ENCODE data around the gene WWOX. TPM values are rescaled to one million over a fixed set of nuclear protein-coding genes. Genes with fewer than 3 reads are reported as not detected.

WWOX gene
- polyA plus RNA-seq, 1 donor (not counting 4 experiments of a cell fraction or from before 2014, with no cell fraction given), result 5.1 TPM

DNA sequence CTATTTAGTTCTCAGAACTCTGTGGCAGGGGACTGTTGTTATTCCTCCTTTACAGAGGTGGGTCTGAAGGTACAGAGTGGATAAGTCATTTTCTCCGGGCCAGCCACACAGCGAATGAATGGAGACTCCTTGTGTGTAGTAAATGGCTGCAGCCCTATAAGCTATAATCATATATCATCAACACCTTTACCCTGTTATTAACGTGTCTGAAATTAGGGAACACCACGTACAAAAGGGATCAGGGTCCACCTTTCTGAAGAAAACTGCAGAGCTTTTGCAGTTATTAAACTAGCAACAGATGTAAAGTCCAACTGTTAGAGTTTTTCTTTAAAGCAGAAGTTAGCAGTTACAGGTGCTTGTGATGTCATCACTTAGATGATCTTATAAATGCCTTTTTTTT is 804.4 kb downstream of the WWOX start:
- Histone ChIP-seq H3K36me3 (ENCODE audit: control insufficient read depth in 2 of 2, extremely low read depth in 1 of 2, insufficient read depth in 2 of 2, low read length in 2 of 2) (no peaks in the 10 kb centered on the region), H3K4me1 (ENCODE audit: control insufficient read depth, extremely low read depth, insufficient read depth, low read length) (no peaks in the 10 kb centered on the region), H3K79me2 (ENCODE audit: control insufficient read depth, insufficient read depth, low read length) (no peaks in the 10 kb centered on the region), H4K20me1 (ENCODE audit: control insufficient read depth, extremely low read depth, insufficient read depth, low read length) (no peaks in the 10 kb centered on the region), H2AFZ (ENCODE audit: control insufficient read depth, low read length) (no peak overlapping the region), H3K27me3 (ENCODE audit: control insufficient read depth, extremely low read depth, insufficient read depth, low read length) (no peaks in the 10 kb centered on the region), H3K4me2 (ENCODE audit: control insufficient read depth, extremely low read depth, insufficient read depth, low read depth, low read length) (no peak overlapping the region), H3K27ac (ENCODE audit: control insufficient read depth, insufficient read depth, low read length) (no peak overlapping the region), H3K9ac (ENCODE audit: control insufficient read depth, extremely low read depth, insufficient read depth, low read length) (no peak overlapping the region), H3K9me1 (ENCODE audit: control insufficient read depth, extremely low read depth, insufficient read depth, low read length) (no peaks in the 10 kb centered on the region), H3K4me3 (ENCODE audit: control insufficient read depth in 2 of 3, extremely low read depth in 1 of 3, insufficient read depth in 2 of 3, low read depth in 1 of 3, low read length in 3 of 3) (no peak overlapping the region), H3K9me3 (ENCODE audit: control insufficient read depth, low read depth, low read length) (no peaks in the 10 kb centered on the region)
- DNase-seq (ENCODE audit: low read depth, low spot score), result no peak
- dilution Hi-C loops (cut with MboI; ENCODE audit: extremely low pct_ligation_motif_present, low sequenced_read_pairs), result no loop called here
- TF ChIP-seq EZH2 (IDR thresholded peaks at IDR 0.05; ENCODE audit: low read length), result no peak
- TF ChIP-seq, protein P1, sequence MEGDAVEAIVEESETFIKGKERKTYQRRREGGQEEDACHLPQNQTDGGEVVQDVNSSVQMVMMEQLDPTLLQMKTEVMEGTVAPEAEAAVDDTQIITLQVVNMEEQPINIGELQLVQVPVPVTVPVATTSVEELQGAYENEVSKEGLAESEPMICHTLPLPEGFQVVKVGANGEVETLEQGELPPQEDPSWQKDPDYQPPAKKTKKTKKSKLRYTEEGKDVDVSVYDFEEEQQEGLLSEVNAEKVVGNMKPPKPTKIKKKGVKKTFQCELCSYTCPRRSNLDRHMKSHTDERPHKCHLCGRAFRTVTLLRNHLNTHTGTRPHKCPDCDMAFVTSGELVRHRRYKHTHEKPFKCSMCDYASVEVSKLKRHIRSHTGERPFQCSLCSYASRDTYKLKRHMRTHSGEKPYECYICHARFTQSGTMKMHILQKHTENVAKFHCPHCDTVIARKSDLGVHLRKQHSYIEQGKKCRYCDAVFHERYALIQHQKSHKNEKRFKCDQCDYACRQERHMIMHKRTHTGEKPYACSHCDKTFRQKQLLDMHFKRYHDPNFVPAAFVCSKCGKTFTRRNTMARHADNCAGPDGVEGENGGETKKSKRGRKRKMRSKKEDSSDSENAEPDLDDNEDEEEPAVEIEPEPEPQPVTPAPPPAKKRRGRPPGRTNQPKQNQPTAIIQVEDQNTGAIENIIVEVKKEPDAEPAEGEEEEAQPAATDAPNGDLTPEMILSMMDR (optimal IDR thresholded peaks at IDR 0.05 in 1 of 3, IDR thresholded peaks at IDR 0.05 in 1 of 3, conservative IDR thresholded peaks at IDR 0.05 in 1 of 3; ENCODE audit: extremely low read depth in 1 of 3, insufficient read depth in 2 of 3, low read length in 3 of 3), result no peak
- no peak for FAIRE-seq

DNA sequence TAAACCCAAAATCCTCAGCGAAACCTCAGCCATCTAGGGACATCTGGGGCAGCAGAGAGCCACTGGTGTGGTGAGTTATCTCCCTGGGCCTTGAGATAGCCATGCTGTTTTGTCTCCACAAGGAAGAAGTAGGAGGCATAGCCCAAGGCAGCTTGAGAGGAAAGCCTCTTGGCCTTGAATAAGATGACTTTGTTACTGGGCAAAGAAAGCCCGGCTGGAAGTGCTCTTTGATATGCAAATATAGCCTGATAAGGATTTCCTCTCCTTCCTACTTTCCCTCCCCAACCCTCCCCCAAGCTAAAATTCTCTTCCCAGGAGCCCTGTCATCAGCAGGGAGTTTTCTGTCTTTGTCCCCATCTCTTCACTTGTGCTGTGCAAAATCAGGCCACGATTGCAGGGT is 806.7 kb downstream of the WWOX start:
- no peaks in the 10 kb centered on the region for H3K4me1 ChIP-seq (ENCODE audit: control insufficient read depth, extremely low read depth, insufficient read depth, low read length)
- no peak overlapping the region for H3K27ac ChIP-seq (ENCODE audit: control insufficient read depth, insufficient read depth, low read length)
- H3K9me3 ChIP-seq (ENCODE audit: control insufficient read depth, low read depth, low read length), result no peaks in the 10 kb centered on the region
- H3K9me1 ChIP-seq (ENCODE audit: control insufficient read depth, extremely low read depth, insufficient read depth, low read length), result no peaks in the 10 kb centered on the region
- no peaks in the 10 kb centered on the region for H4K20me1 ChIP-seq (ENCODE audit: control insufficient read depth, extremely low read depth, insufficient read depth, low read length)
- H3K36me3 ChIP-seq (ENCODE audit: control insufficient read depth in 2 of 2, extremely low read depth in 1 of 2, insufficient read depth in 2 of 2, low read length in 2 of 2), result no peaks in the 10 kb centered on the region
- dilution Hi-C loops (cut with MboI; ENCODE audit: extremely low pct_ligation_motif_present, low sequenced_read_pairs), result no loop called here
- no peak overlapping the region for H3K4me2 ChIP-seq (ENCODE audit: control insufficient read depth, extremely low read depth, insufficient read depth, low read depth, low read length)
- DNase-seq (ENCODE audit: low read depth, low spot score), result no peak
- H3K4me3 ChIP-seq (ENCODE audit: control insufficient read depth in 2 of 3, extremely low read depth in 1 of 3, insufficient read depth in 2 of 3, low read depth in 1 of 3, low read length in 3 of 3), result no peak overlapping the region
- no peaks in the 10 kb centered on the region for H3K79me2 ChIP-seq (ENCODE audit: control insufficient read depth, insufficient read depth, low read length)
- no peak overlapping the region for H2AFZ ChIP-seq (ENCODE audit: control insufficient read depth, low read length)
- TF ChIP-seq, protein P1 (optimal IDR thresholded peaks at IDR 0.05 in 1 of 3, IDR thresholded peaks at IDR 0.05 in 1 of 3, conservative IDR thresholded peaks at IDR 0.05 in 1 of 3; ENCODE audit: extremely low read depth in 1 of 3, insufficient read depth in 2 of 3, low read length in 3 of 3), result no peak
- no peak for TF ChIP-seq EZH2 (IDR thresholded peaks at IDR 0.05; ENCODE audit: low read length)
- no peaks in the 10 kb centered on the region for H3K27me3 ChIP-seq (ENCODE audit: control insufficient read depth, extremely low read depth, insufficient read depth, low read length)
- H3K9ac ChIP-seq (ENCODE audit: control insufficient read depth, extremely low read depth, insufficient read depth, low read length), result no peak overlapping the region
- FAIRE-seq, result no peak

All from keratinocyte (primary cell).